Measurements from ENCODE around the gene ZDBF2.
"Not testable (repeated sequence)": the region's sequence is repeated elsewhere in the genome, so short reads cannot be mapped to it uniquely, and the experiment has no call there.

Gene ZDBF2

GRCh38 chr2:206274434-206275311 is at the start of gene ZDBF2:
Gene ZDBF2 (plus strand): TSS chr2:206274663. CDS start chr2:206281850, 7,187 bp downstream.
- DNase-seq: peak; percentile 59

- DNase-seq: no peak
Measured at GRCh38 chr2:206225435-206226232, 48.8 kb upstream of the ZDBF2 start.

GRCh38 chr2:206228636-206229035 is 45.8 kb upstream of the ZDBF2 start:
- not testable (repeated sequence) for DNase-seq

- DNase-seq: no peak
Measured at GRCh38 chr2:206229642-206230041, 44.8 kb upstream of the ZDBF2 start.

GRCh38 chr2:206230060-206230762 is 44.3 kb upstream of the ZDBF2 start:
- no peak for DNase-seq

- DNase-seq: no peak
Measured at GRCh38 chr2:206231669-206232286, 42.7 kb upstream of the ZDBF2 start.

GRCh38 chr2:206232287-206233035 is 42.0 kb upstream of the ZDBF2 start:
- no peak for DNase-seq

- DNase-seq: no peak
Measured at GRCh38 chr2:206239157-206239556, 35.3 kb upstream of the ZDBF2 start.

- no peak for DNase-seq
Measured at GRCh38 chr2:206240327-206240726, 34.1 kb upstream of the ZDBF2 start.

- no peak for DNase-seq
Measured at GRCh38 chr2:206241736-206242135, 32.7 kb upstream of the ZDBF2 start.

- no peak for DNase-seq
Measured at GRCh38 chr2:206245265-206245672, 29.2 kb upstream of the ZDBF2 start.

- DNase-seq: no peak
Measured at GRCh38 chr2:206250041-206250897, 24.2 kb upstream of the ZDBF2 start.

GRCh38 chr2:206253125-206253776 is 21.2 kb upstream of the ZDBF2 start:
- DNase-seq: no peak

- DNase-seq: no peak
Measured at GRCh38 chr2:206253777-206254166, 20.7 kb upstream of the ZDBF2 start.

- no peak for DNase-seq
Measured at GRCh38 chr2:206255003-206255402, 19.5 kb upstream of the ZDBF2 start.

GRCh38 chr2:206256706-206257205 is 17.7 kb upstream of the ZDBF2 start:
- DNase-seq: no peak

GRCh38 chr2:206257350-206257749 is 17.1 kb upstream of the ZDBF2 start:
- no peak for DNase-seq

- DNase-seq: no peak
Measured at GRCh38 chr2:206257861-206258260, 16.6 kb upstream of the ZDBF2 start.

GRCh38 chr2:206258615-206259014 is 15.8 kb upstream of the ZDBF2 start:
- DNase-seq: not testable (repeated sequence)

All from CD4-positive, alpha-beta T cell treated with Interleukin-17A for 4 hours (primary cell).